PFSK-1 (cell line): ENCODE measurements around the gene C12orf76.

Source experiments
- POLR2AphosphoS5 ChIP-seq: IDR thresholded peaks from 2 replicates; pipeline ENCODE4 v1.6.1; 2012; ENCODE audit warnings: low read depth, mild to moderate bottlenecking, control low read depth, low read length, moderate library complexity
- SIN3A ChIP-seq: IDR thresholded peaks from 2 replicates; pipeline ENCODE4 v1.6.1; 2012; ENCODE audit warnings: mild to moderate bottlenecking, low read length, moderate library complexity, borderline replicate concordance; ENCODE audit not compliant: insufficient read depth

GRCh38 chr12:110039085-110039807 is 9.1 kb downstream of the C12orf76 start:
- TF ChIP-seq SIN3A: no peak
- no peak for TF ChIP-seq POLR2AphosphoS5
